Mesenchymal stem cell (in vitro differentiated cells and primary cell): Measurements from ENCODE around the gene CHRNB1.
A peak's percentile ranks its signal among the peaks of the same experiment; 100 is the strongest.

ENCODE experiments used
- DNase-seq: peaks from one replicate; pipeline ENCODE4 v3.0.0-alpha.2; 2013
- H2AFZ ChIP-seq: one replicate; pipeline ENCODE4 v1.6.1; 2013; ENCODE audit warnings: low read depth, mild to moderate bottlenecking, control low read depth, inconsistent platforms, low read length, moderate library complexity
- H2AK5ac ChIP-seq: 2 replicates; pipeline ENCODE4 v1.6.1; 2013; ENCODE audit warnings: low read length, moderate library complexity, mild to moderate bottlenecking, inconsistent platforms; ENCODE audit not compliant: severe bottlenecking
- H2BK120ac ChIP-seq: one replicate; pipeline ENCODE4 v1.6.1; 2013; ENCODE audit warnings: low read depth, mild to moderate bottlenecking, inconsistent platforms, low read length, moderate library complexity
- H2BK12ac ChIP-seq, 2 experiments: one replicate each; pipeline ENCODE4 v1.6.1; 2013; ENCODE audit warnings: inconsistent platforms in 2 of 2, low read length in 2 of 2, mild to moderate bottlenecking in 2 of 2, moderate library complexity in 2 of 2, control low read depth in 1 of 2
- H2BK15ac ChIP-seq: one replicate; pipeline ENCODE4 v1.6.1; 2013; ENCODE audit warnings: mild to moderate bottlenecking, low read depth, inconsistent platforms; ENCODE audit not compliant: poor library complexity, severe bottlenecking
- H2BK5ac ChIP-seq: 2 replicates; pipeline ENCODE4 v1.6.1; 2013; ENCODE audit warnings: low read depth, mild to moderate bottlenecking, low read length, control low read depth, inconsistent platforms; ENCODE audit not compliant: poor library complexity, severe bottlenecking
- H3K14ac ChIP-seq, 2 experiments: one replicate each; pipeline ENCODE4 v1.6.1; 2013; ENCODE audit warnings: inconsistent platforms in 2 of 2, low read length in 2 of 2, control low read depth in 1 of 2, mild to moderate bottlenecking in 1 of 2, moderate library complexity in 1 of 2
- H3K18ac ChIP-seq, 2 experiments: one replicate each; pipeline ENCODE4 v1.6.1; 2013; ENCODE audit warnings: inconsistent platforms in 2 of 2, low read length in 2 of 2, control low read depth in 1 of 2, low read depth in 1 of 2, mild to moderate bottlenecking in 1 of 2
- H3K23ac ChIP-seq, 2 experiments: one replicate each; pipeline ENCODE4 v1.6.1; 2013; ENCODE audit warnings: inconsistent platforms in 2 of 2, low read length in 2 of 2, mild to moderate bottlenecking in 2 of 2, moderate library complexity in 2 of 2, control low read depth in 1 of 2
- H3K27ac ChIP-seq: 2 replicates; pipeline ENCODE4 v1.5.1; 2013; ENCODE audit warnings: mild to moderate bottlenecking, moderate library complexity, low read length, control low read depth, inconsistent platforms; ENCODE audit not compliant: poor library complexity, severe bottlenecking
- H3K27me3 ChIP-seq, 2 experiments: 2 replicates each; pipeline versions ENCODE4 v1.6.1 to v1.7.0; 2013; ENCODE audit warnings: low read length in 2 of 2, mild to moderate bottlenecking in 2 of 2, moderate library complexity in 2 of 2, control low read depth in 1 of 2, inconsistent platforms in 1 of 2; ENCODE audit not compliant: control insufficient read depth in 1 of 2, insufficient read depth in 1 of 2
- H3K36me3 ChIP-seq, 2 experiments: 2 replicates each; pipeline versions ENCODE4 v1.6.1 to v1.7.0; 2013; ENCODE audit warnings: low read length in 2 of 2, control low read depth in 1 of 2, inconsistent platforms in 1 of 2, low read depth in 1 of 2, mild to moderate bottlenecking in 1 of 2; ENCODE audit not compliant: insufficient read depth in 2 of 2, control insufficient read depth in 1 of 2
- H3K4ac ChIP-seq, 2 experiments: one replicate each; pipeline ENCODE4 v1.6.1; 2013; ENCODE audit warnings: inconsistent platforms in 2 of 2, low read length in 2 of 2, mild to moderate bottlenecking in 2 of 2, moderate library complexity in 2 of 2, control low read depth in 1 of 2, low read depth in 1 of 2
- H3K4me1 ChIP-seq: 2 replicates; pipeline ENCODE4 v1.6.1; 2013; ENCODE audit warnings: low read depth, low read length, control low read depth; ENCODE audit not compliant: control insufficient read depth, insufficient read depth
- H3K4me2 ChIP-seq: 2 replicates; pipeline ENCODE4 v1.6.1; 2013; ENCODE audit warnings: low read length, mild to moderate bottlenecking, inconsistent platforms; ENCODE audit not compliant: poor library complexity, severe bottlenecking
- H3K4me3 ChIP-seq, 2 experiments: 2 replicates each; pipeline versions ENCODE4 v1.5.1 to v1.7.0; 2013; ENCODE audit warnings: low read length in 2 of 2, mild to moderate bottlenecking in 2 of 2, control low read depth in 1 of 2, low read depth in 1 of 2; ENCODE audit not compliant: insufficient read depth in 1 of 2
- H3K79me1 ChIP-seq: replicated peaks from 2 replicates; pipeline ENCODE4 v1.6.1; 2013; ENCODE audit warnings: mild to moderate bottlenecking, control low read depth, low read length, inconsistent platforms; ENCODE audit not compliant: poor library complexity, severe bottlenecking
- H3K9ac ChIP-seq: 2 replicates; pipeline ENCODE4 v1.7.0; 2013; ENCODE audit warnings: mild to moderate bottlenecking, low read length, moderate library complexity
- H3K9me3 ChIP-seq: 2 replicates; pipeline ENCODE4 v1.7.0; 2013; ENCODE audit warnings: mild to moderate bottlenecking, low read length; ENCODE audit not compliant: control insufficient read depth
- H4K8ac ChIP-seq: one replicate; pipeline ENCODE4 v1.6.1; 2013; ENCODE audit warnings: inconsistent platforms, mild to moderate bottlenecking, low read length, moderate library complexity
- H4K91ac ChIP-seq: one replicate; pipeline ENCODE4 v1.6.1; 2013; ENCODE audit warnings: mild to moderate bottlenecking, low read length, inconsistent platforms
- WGBS: methylation state at CpG from one replicate; pipeline ENCODE4 v1.1.7; 2013; ENCODE audit warnings: mixed read lengths; 5-methylcytosine and 5-hydroxymethylcytosine counted together

CHRNB1 gene

GRCh38 chr17:7497228-7497627 lies 52.4 kb downstream of the CHRNB1 start:
- Histone ChIP-seq H3K4me2 (no peak overlapping the region), H4K91ac (no peak overlapping the region), H4K8ac (no peak overlapping the region), H2AK5ac (no peak overlapping the region), H3K27me3 (no peaks in the 10 kb centered on the region), H3K14ac (no peak overlapping the region), H3K36me3 (peaks cover 61 to 78% of the 10 kb centered on the region in 2 experiments), H2BK12ac (no peak overlapping the region), H3K18ac (no peak overlapping the region), H3K4ac (no peak overlapping the region), H2BK120ac (no peak overlapping the region), H2AFZ (no peak overlapping the region), H2BK15ac (no peak overlapping the region), H2BK5ac (no peak overlapping the region), H3K27ac (no peak overlapping the region), H3K79me1 (peaks cover 51% of the 10 kb centered on the region), H3K4me1 (no peaks in the 10 kb centered on the region), H3K9me3 (no peaks in the 10 kb centered on the region), H3K4me3 (no peak overlapping the region), H3K23ac (no peak overlapping the region), H3K9ac (no peak overlapping the region)
- 95% methylated on average over 10 of the region's 10 CpGs for WGBS
- no peak for DNase-seq

- no peak overlapping the region for H4K91ac ChIP-seq
Observed at GRCh38 chr17:7497636-7498035, 52.8 kb downstream of the CHRNB1 start.

DNA sequence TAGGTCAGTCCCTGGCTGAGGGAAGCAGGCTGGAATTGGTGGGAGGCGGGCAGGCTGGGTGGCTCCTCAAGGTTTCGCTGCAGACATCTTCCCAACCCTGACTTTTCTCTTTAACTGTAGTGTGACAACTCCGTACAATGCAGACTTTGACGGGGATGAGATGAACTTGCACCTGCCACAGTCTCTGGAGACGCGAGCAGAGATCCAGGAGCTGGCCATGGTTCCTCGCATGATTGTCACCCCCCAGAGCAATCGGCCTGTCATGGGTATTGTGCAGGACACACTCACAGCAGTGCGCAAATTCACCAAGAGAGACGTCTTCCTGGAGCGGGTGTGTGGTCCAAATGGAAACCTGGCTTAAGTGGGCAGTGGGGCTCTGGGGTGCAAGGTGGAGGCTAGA lies 54.3 kb downstream of the CHRNB1 start:
- no peak overlapping the region for H3K27ac ChIP-seq
- no peaks in the 10 kb centered on the region for H3K4me1 ChIP-seq
- no peak overlapping the region for H3K4ac ChIP-seq
- 89% methylated on average over 11 of the region's 11 CpGs for WGBS
- peaks cover 67% of the 10 kb centered on the region for H3K79me1 ChIP-seq
- no peak overlapping the region for H4K91ac ChIP-seq
- H2BK15ac ChIP-seq, result no peak overlapping the region
- H3K4me3 ChIP-seq, result peak overlapping the region in 1 of 2 experiments; percentile 9
- H3K4me2 ChIP-seq, result no peak overlapping the region
- H2AFZ ChIP-seq, result no peak overlapping the region
- no peak overlapping the region for H3K18ac ChIP-seq
- no peak overlapping the region for H2AK5ac ChIP-seq
- H4K8ac ChIP-seq, result no peak overlapping the region
- H2BK12ac ChIP-seq, result no peak overlapping the region
- H2BK5ac ChIP-seq, result no peak overlapping the region
- no peak for DNase-seq
- no peak overlapping the region for H3K23ac ChIP-seq
- no peak overlapping the region for H3K14ac ChIP-seq
- H3K9me3 ChIP-seq, result no peaks in the 10 kb centered on the region
- no peak overlapping the region for H2BK120ac ChIP-seq
- H3K9ac ChIP-seq, result no peak overlapping the region
- H3K27me3 ChIP-seq, result no peaks in the 10 kb centered on the region
- H3K36me3 ChIP-seq, result peaks cover 81 to 84% of the 10 kb centered on the region in 2 experiments

More at GRCh38 chr17:7497636-7498035, 52.8 kb downstream of the CHRNB1 start:
- H4K8ac ChIP-seq, result no peak overlapping the region
- no peak overlapping the region for H2BK5ac ChIP-seq
- H3K4ac ChIP-seq, result no peak overlapping the region
- peaks cover 65 to 80% of the 10 kb centered on the region in 2 experiments for H3K36me3 ChIP-seq
- 94% methylated on average over 14 of the region's 14 CpGs for WGBS
- H3K27ac ChIP-seq, result no peak overlapping the region
- H2BK120ac ChIP-seq, result no peak overlapping the region
- no peak overlapping the region for H3K4me3 ChIP-seq
- H3K18ac ChIP-seq, result no peak overlapping the region
- H2AK5ac ChIP-seq, result no peak overlapping the region
- DNase-seq, result no peak
- H3K27me3 ChIP-seq, result no peaks in the 10 kb centered on the region
- no peak overlapping the region for H3K14ac ChIP-seq
- H3K9me3 ChIP-seq, result no peaks in the 10 kb centered on the region
- no peak overlapping the region for H2BK12ac ChIP-seq
- no peak overlapping the region for H3K9ac ChIP-seq
- H3K79me1 ChIP-seq, result peaks cover 55% of the 10 kb centered on the region
- no peak overlapping the region for H3K4me2 ChIP-seq
- no peak overlapping the region for H2AFZ ChIP-seq
- no peak overlapping the region for H3K23ac ChIP-seq
- no peaks in the 10 kb centered on the region for H3K4me1 ChIP-seq
- no peak overlapping the region for H2BK15ac ChIP-seq

GRCh38 chr17:7501729-7502128 lies 56.9 kb downstream of the CHRNB1 start:
- no peaks in the 10 kb centered on the region for H3K4me1 ChIP-seq
- H3K4ac ChIP-seq, result no peak overlapping the region
- H2AK5ac ChIP-seq, result no peak overlapping the region
- no peak overlapping the region for H2AFZ ChIP-seq
- H3K9ac ChIP-seq, result no peak overlapping the region
- no peaks in the 10 kb centered on the region for H3K27me3 ChIP-seq
- H3K4me2 ChIP-seq, result no peak overlapping the region
- DNase-seq, result no peak
- no peak overlapping the region for H2BK5ac ChIP-seq
- no peak overlapping the region for H4K91ac ChIP-seq
- no peak overlapping the region for H2BK120ac ChIP-seq
- no peak overlapping the region for H3K18ac ChIP-seq
- H2BK15ac ChIP-seq, result no peak overlapping the region
- 89% methylated on average over 14 of the region's 14 CpGs for WGBS
- H2BK12ac ChIP-seq, result no peak overlapping the region
- no peak overlapping the region for H4K8ac ChIP-seq
- H3K14ac ChIP-seq, result no peak overlapping the region
- H3K9me3 ChIP-seq, result no peaks in the 10 kb centered on the region
- peaks cover 60% of the 10 kb centered on the region for H3K79me1 ChIP-seq
- no peak overlapping the region for H3K23ac ChIP-seq
- H3K36me3 ChIP-seq, result peaks cover 80 to 95% of the 10 kb centered on the region in 2 experiments
- H3K4me3 ChIP-seq, result no peak overlapping the region
- no peak overlapping the region for H3K27ac ChIP-seq
